Osteocyte (in vitro differentiated cells): ENCODE data around the gene SLC38A8. TPM values are rescaled to one million over a fixed set of nuclear protein-coding genes. Genes with fewer than 3 reads are reported as not detected.

Source experiments
- DNase-seq: peaks from one replicate; pipeline ENCODE4 v3.0.0; 2021; ENCODE audit warnings: mixed read lengths; ENCODE audit not compliant: unreplicated experiment; ENCODE audit errors: extremely low spot score
- H3K27ac Mint-ChIP-seq: one replicate; pipeline ENCODE4 v1.8.0; 2021; ENCODE audit warnings: mild to moderate bottlenecking, mixed read lengths; ENCODE audit not compliant: unreplicated experiment
- H3K27me3 Mint-ChIP-seq: one replicate; pipeline ENCODE4 v1.8.0; 2021; ENCODE audit warnings: mixed read lengths; ENCODE audit not compliant: unreplicated experiment
- H3K36me3 Mint-ChIP-seq: one replicate; pipeline ENCODE4 v1.8.0; 2021; ENCODE audit warnings: mixed read lengths; ENCODE audit not compliant: unreplicated experiment
- H3K4me1 Mint-ChIP-seq: one replicate; pipeline ENCODE4 v1.8.0; 2021; ENCODE audit warnings: mixed read lengths; ENCODE audit not compliant: unreplicated experiment
- H3K4me3 Mint-ChIP-seq: one replicate; pipeline ENCODE4 v1.8.0; 2021; ENCODE audit warnings: mild to moderate bottlenecking, moderate library complexity, mixed read lengths; ENCODE audit not compliant: unreplicated experiment
- H3K9me3 Mint-ChIP-seq: one replicate; pipeline ENCODE4 v1.8.0; 2021; ENCODE audit warnings: mixed read lengths; ENCODE audit not compliant: unreplicated experiment
- total RNA-seq: library from RNA; stranded (reverse); gene quantifications from 2 replicates; pipeline ENCODE4 v1.2.1, GENCODE V29; 2021
- TF ChIP-seq, protein P1 (sequence below): fragments of 200-600 bp; sonication (generic); IDR thresholded peaks from 2 replicates; pipeline ENCODE4 v1.5.0; 2021; ENCODE audit warnings: antibody characterized with exemption, mild to moderate bottlenecking, moderate library complexity

Gene SLC38A8
- total RNA-seq, 1 donor from 2014 or later: not detected

- no peaks in the 10 kb centered on the region for H3K36me3 Mint-ChIP-seq
- no peaks in the 10 kb centered on the region for H3K9me3 Mint-ChIP-seq
- H3K27ac Mint-ChIP-seq: no peak overlapping the region
- peaks cover 6% of the 10 kb centered on the region for H3K27me3 Mint-ChIP-seq
- no peak overlapping the region for H3K4me3 Mint-ChIP-seq
- H3K4me1 Mint-ChIP-seq: peaks cover 1% of the 10 kb centered on the region
- TF ChIP-seq, protein P1, sequence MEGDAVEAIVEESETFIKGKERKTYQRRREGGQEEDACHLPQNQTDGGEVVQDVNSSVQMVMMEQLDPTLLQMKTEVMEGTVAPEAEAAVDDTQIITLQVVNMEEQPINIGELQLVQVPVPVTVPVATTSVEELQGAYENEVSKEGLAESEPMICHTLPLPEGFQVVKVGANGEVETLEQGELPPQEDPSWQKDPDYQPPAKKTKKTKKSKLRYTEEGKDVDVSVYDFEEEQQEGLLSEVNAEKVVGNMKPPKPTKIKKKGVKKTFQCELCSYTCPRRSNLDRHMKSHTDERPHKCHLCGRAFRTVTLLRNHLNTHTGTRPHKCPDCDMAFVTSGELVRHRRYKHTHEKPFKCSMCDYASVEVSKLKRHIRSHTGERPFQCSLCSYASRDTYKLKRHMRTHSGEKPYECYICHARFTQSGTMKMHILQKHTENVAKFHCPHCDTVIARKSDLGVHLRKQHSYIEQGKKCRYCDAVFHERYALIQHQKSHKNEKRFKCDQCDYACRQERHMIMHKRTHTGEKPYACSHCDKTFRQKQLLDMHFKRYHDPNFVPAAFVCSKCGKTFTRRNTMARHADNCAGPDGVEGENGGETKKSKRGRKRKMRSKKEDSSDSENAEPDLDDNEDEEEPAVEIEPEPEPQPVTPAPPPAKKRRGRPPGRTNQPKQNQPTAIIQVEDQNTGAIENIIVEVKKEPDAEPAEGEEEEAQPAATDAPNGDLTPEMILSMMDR: no peak
- no peak for DNase-seq
Measured at GRCh38 chr16:83967091-83967490, 75.5 kb downstream of the SLC38A8 start.

GRCh38 chr16:83966153-83966696 is 76.4 kb downstream of the SLC38A8 start:
- no peak for DNase-seq
- Mint-ChIP-seq H3K36me3 (no peaks in the 10 kb centered on the region), H3K4me3 (no peak overlapping the region), H3K4me1 (peaks cover 1% of the 10 kb centered on the region), H3K9me3 (no peaks in the 10 kb centered on the region), H3K27ac (no peak overlapping the region), H3K27me3 (peaks cover 6% of the 10 kb centered on the region)
- TF ChIP-seq, protein P1: no peak

DNA sequence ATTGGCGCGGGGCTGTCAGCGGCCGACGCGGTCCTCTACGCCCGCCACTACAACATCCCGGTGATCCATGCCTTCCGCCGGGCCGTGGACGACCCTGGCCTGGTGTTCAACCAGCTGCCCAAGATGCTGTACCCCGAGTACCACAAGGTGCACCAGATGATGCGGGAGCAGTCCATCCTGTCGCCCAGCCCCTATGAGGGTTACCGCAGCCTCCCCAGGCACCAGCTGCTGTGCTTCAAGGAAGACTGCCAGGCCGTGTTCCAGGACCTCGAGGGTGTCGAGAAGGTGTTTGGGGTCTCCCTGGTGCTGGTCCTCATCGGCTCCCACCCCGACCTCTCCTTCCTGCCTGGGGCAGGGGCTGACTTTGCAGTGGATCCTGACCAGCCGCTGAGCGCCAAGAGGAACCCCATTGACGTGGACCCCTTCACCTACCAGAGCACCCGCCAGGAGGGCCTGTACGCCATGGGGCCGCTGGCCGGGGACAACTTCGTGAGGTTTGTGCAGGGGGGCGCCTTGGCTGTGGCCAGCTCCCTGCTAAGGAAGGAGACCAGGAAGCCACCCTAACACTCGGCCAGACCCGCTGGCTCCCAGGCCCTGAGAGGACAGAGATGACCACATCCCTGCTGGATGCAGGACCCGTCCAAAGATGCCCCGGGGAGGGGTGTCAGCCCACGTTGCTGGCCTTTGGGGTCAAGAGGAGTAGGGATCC is 77.0 kb downstream of the SLC38A8 start:
- H3K27ac Mint-ChIP-seq: no peak overlapping the region
- H3K36me3 Mint-ChIP-seq: no peaks in the 10 kb centered on the region
- H3K4me3 Mint-ChIP-seq: no peak overlapping the region
- peaks cover 1% of the 10 kb centered on the region for H3K4me1 Mint-ChIP-seq
- H3K27me3 Mint-ChIP-seq: peaks cover 6% of the 10 kb centered on the region
- TF ChIP-seq, protein P1: no peak
- DNase-seq: no peak
- no peaks in the 10 kb centered on the region for H3K9me3 Mint-ChIP-seq

DNA sequence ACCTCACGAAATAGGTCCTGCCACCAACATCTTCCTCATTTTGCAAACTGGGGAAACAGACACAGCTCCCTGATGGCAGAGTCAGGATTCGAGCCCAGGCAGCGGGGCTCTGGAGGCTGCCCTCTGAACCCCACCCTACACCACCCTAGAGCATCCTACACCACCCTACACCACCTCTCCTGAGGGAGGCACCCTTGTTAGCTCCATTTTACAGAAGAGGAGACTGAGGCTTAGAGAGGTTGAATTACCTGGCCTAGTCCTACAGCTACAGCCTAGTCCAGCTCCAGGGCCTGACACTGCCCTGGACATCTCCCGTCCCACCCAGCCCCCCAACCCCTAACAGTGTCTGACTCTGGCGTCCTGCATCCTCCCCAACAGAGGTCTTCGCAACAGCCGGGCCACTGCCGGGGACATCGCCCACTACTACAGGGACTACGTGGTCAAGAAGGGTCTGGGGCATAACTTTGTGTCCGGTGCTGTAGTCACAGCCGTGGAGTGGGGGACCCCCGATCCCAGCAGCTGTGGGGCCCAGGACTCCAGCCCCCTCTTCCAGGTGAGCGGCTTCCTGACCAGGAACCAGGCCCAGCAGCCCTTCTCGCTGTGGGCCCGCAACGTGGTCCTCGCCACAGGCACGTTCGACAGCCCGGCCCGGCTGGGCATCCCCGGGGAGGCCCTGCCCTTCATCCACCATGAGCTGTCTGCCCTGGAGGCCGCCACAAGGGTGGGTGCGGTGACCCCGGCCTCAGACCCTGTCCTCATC is 77.7 kb downstream of the SLC38A8 start:
- H3K9me3 Mint-ChIP-seq: no peaks in the 10 kb centered on the region
- no peak for DNase-seq
- H3K4me3 Mint-ChIP-seq: no peak overlapping the region
- no peaks in the 10 kb centered on the region for H3K36me3 Mint-ChIP-seq
- H3K4me1 Mint-ChIP-seq: peaks cover 1% of the 10 kb centered on the region
- TF ChIP-seq, protein P1: no peak
- H3K27me3 Mint-ChIP-seq: peaks cover 4% of the 10 kb centered on the region
- H3K27ac Mint-ChIP-seq: no peak overlapping the region
